ENCODE results near the gene ATF7IP. TPM values are rescaled to one million over a fixed set of nuclear protein-coding genes. Genes with fewer than 3 reads are reported as not detected.

Gene ATF7IP
- total RNA-seq, 2 experiments from 2014 or later = 55.6 to 66.0 TPM

GRCh38 chr12:14367040-14367661 lies 1.7 kb downstream of the ATF7IP start:
- no peak for DNase-seq (ENCODE audit: low spot score)
- BruUV-seq (replicated peaks) = no TSS peak
- TF ChIP-seq CTCF (conservative IDR thresholded peaks at IDR 0.05; ENCODE audit: low read length) (no peak), EZH2phosphoT487 (IDR thresholded peaks at IDR 0.05; ENCODE audit: borderline replicate concordance, low read depth, low read length) (no peak)
- Histone ChIP-seq H3K79me2 (ENCODE audit: insufficient read depth, low read depth, low read length) (no peaks in the 10 kb centered on the region), H3K9me2 (ENCODE audit: insufficient read depth, low read length) (no peaks in the 10 kb centered on the region), H3K27ac (ENCODE audit: low read depth, low read length, poor library complexity, severe bottlenecking) (peak overlapping the region; percentile 24), H4K20me1 (ENCODE audit: insufficient read depth, low read length) (no peaks in the 10 kb centered on the region), H3K36me3 (ENCODE audit: insufficient read depth, low read length) (peaks cover 12% of the 10 kb centered on the region; the same call in 1 of the 2 replicates), H2AFZ (ENCODE audit: low read length) (peak overlapping the region; percentile 90), H3K4me2 (ENCODE audit: low read length) (peak overlapping the region; percentile 45), H3K9me3 (ENCODE audit: low read length) (peaks cover 35% of the 10 kb centered on the region; the same call in 1 of the 2 replicates), H3K4me1 (ENCODE audit: insufficient read depth, low read length, poor library complexity, severe bottlenecking) (peaks cover 29% of the 10 kb centered on the region), H3K4me3 (ENCODE audit: low read depth, low read length, poor library complexity, severe bottlenecking) (peak overlapping the region; percentile 27)
- intact Hi-C loops (cut with micrococcal nuclease; ENCODE audit: unreplicated experiment) = loop anchor here (2.0 to 5.0 kb wide), 4 partner anchors 18 to 246 kb away; no protein-coding TSS in a partner anchor
- ChIA-PET POLR2A (interaction anchor here (0.9 to 2.6 kb wide), 4 partner anchors 19 to 104 kb away, joined by 3 to 14 read pairs (median 3); no protein-coding TSS in a partner anchor), CTCF (ENCODE audit: unreplicated experiment) (no interaction called here)

- no peak overlapping the region for H3K4me2 ChIP-seq (ENCODE audit: low read length)
- H3K9me2 ChIP-seq (ENCODE audit: insufficient read depth, low read length) = no peaks in the 10 kb centered on the region
- peaks cover 21% of the 10 kb centered on the region for H3K4me1 ChIP-seq (ENCODE audit: insufficient read depth, low read length, poor library complexity, severe bottlenecking)
- H3K27ac ChIP-seq (ENCODE audit: low read depth, low read length, poor library complexity, severe bottlenecking) = no peak overlapping the region
- no peak overlapping the region for H3K4me3 ChIP-seq (ENCODE audit: low read depth, low read length, poor library complexity, severe bottlenecking)
- ChIA-PET CTCF (ENCODE audit: unreplicated experiment) (no interaction called here), POLR2A (interaction anchor here (0.6 to 5.9 kb wide), 2 partner anchors 16 to 61 kb away, joined by 5 to 56 read pairs; no protein-coding TSS in a partner anchor)
- no peak for DNase-seq (ENCODE audit: low spot score)
- H3K9me3 ChIP-seq (ENCODE audit: low read length) = peaks cover 35% of the 10 kb centered on the region; the same call in 1 of the 2 replicates
- peaks cover 12% of the 10 kb centered on the region; the same call in 1 of the 2 replicates for H3K36me3 ChIP-seq (ENCODE audit: insufficient read depth, low read length)
- H3K79me2 ChIP-seq (ENCODE audit: insufficient read depth, low read depth, low read length) = no peaks in the 10 kb centered on the region
- intact Hi-C loops (cut with micrococcal nuclease; ENCODE audit: unreplicated experiment) = loop anchor here (5.0 kb wide), 1 partner anchor 83 kb away; no protein-coding TSS in a partner anchor
- TF ChIP-seq CTCF (conservative IDR thresholded peaks at IDR 0.05; ENCODE audit: low read length) = no peak
- TF ChIP-seq EZH2phosphoT487 (IDR thresholded peaks at IDR 0.05; ENCODE audit: borderline replicate concordance, low read depth, low read length) = no peak
- BruUV-seq (replicated peaks) = no TSS peak
- H4K20me1 ChIP-seq (ENCODE audit: insufficient read depth, low read length) = no peaks in the 10 kb centered on the region
- no peak overlapping the region for H2AFZ ChIP-seq (ENCODE audit: low read length)
These were observed 3.8 kb downstream of the ATF7IP start for GRCh38 chr12:14369311-14369710.

- no TSS peak for BruUV-seq (replicated peaks)
- DNase-seq (ENCODE audit: low spot score) = no peak
- Histone ChIP-seq H3K4me2 (ENCODE audit: low read length) (no peak overlapping the region), H3K79me2 (ENCODE audit: insufficient read depth, low read depth, low read length) (no peaks in the 10 kb centered on the region), H3K9me3 (ENCODE audit: low read length) (peaks cover 11% of the 10 kb centered on the region; the same call in 1 of the 2 replicates), H3K4me3 (ENCODE audit: low read depth, low read length, poor library complexity, severe bottlenecking) (no peak overlapping the region), H2AFZ (ENCODE audit: low read length) (peak overlapping the region; percentile 77), H3K4me1 (ENCODE audit: insufficient read depth, low read length, poor library complexity, severe bottlenecking) (no peaks in the 10 kb centered on the region), H4K20me1 (ENCODE audit: insufficient read depth, low read length) (no peaks in the 10 kb centered on the region), H3K9me2 (ENCODE audit: insufficient read depth, low read length) (no peaks in the 10 kb centered on the region), H3K36me3 (ENCODE audit: insufficient read depth, low read length) (no peaks in the 10 kb centered on the region), H3K27ac (ENCODE audit: low read depth, low read length, poor library complexity, severe bottlenecking) (no peak overlapping the region)
- POLR2A ChIA-PET = interaction anchor here (0.9 to 5.9 kb wide), 6 partner anchors 12 to 202 kb away, joined by 3 to 56 read pairs (median 4); no protein-coding TSS in a partner anchor
- intact Hi-C loops (cut with micrococcal nuclease; ENCODE audit: unreplicated experiment) = no loop called here
- TF ChIP-seq EZH2phosphoT487 (IDR thresholded peaks at IDR 0.05; ENCODE audit: borderline replicate concordance, low read depth, low read length) (no peak), CTCF (conservative IDR thresholded peaks at IDR 0.05; ENCODE audit: low read length) (no peak)
- CTCF ChIA-PET (ENCODE audit: unreplicated experiment) = no interaction called here
These were observed 7.7 kb downstream of the ATF7IP start for GRCh38 chr12:14373217-14373616.
